Measurements from ENCODE around the gene CD58. TPM values are rescaled to one million over a fixed set of nuclear protein-coding genes. Genes with fewer than 3 reads are reported as not detected.

The CD58 gene
- total and polyA plus RNA-seq, 9 of the 15 experiments (the other 6 are each of a cell fraction or from before 2014, with no cell fraction given), result 18.1 to 113 (median 37.4) TPM

DNA sequence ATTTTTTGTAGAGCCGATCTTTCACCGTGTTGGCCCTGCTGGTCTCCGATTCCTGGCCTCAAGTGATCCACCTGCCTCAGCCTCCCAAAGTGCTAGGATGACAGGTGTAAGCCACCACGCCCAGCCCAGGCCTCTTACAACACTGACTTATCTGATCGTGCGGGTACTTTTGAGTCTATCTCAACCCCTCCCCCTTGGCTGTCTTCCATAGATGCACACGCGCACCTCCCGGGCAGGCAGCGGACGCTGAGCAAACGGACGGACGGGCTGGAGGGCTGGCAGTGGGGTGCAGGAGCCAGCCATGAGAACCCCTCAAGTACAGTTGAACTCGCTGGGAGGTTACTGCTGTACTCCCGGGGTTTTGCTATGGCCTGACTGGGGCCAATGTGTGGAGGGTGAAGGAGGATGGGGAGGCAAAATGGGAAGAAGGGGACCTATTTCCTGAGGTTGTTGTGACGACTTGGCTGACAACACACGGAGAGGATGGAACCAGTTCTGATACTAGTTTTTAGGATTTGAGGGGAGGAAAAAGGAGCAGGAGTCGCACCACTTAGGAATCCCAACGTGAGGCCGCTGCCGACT lies 959 bp downstream of the CD58 start (continued):
- TF ChIP-seq USF1 (CRISPR knock-in tag; IDR thresholded peaks at IDR 0.05), result no peak
- no peak for TF ChIP-seq ZNF551 (CRISPR knock-in tag; IDR thresholded peaks at IDR 0.05)
- TF ChIP-seq POLR2H (tag; IDR thresholded peaks at IDR 0.05; ENCODE audit: low read depth), result no peak
- TF ChIP-seq ZNF324 (CRISPR knock-in tag; IDR thresholded peaks at IDR 0.05), result no peak
- TF ChIP-seq MNT (conservative IDR thresholded peaks at IDR 0.05), result peak; percentile 45 to 78; a peak in 3 of 4 replicates
- TF ChIP-seq, protein P1, sequence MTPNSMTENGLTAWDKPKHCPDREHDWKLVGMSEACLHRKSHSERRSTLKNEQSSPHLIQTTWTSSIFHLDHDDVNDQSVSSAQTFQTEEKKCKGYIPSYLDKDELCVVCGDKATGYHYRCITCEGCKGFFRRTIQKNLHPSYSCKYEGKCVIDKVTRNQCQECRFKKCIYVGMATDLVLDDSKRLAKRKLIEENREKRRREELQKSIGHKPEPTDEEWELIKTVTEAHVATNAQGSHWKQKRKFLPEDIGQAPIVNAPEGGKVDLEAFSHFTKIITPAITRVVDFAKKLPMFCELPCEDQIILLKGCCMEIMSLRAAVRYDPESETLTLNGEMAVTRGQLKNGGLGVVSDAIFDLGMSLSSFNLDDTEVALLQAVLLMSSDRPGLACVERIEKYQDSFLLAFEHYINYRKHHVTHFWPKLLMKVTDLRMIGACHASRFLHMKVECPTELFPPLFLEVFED (CRISPR knock-in tag; conservative IDR thresholded peaks at IDR 0.05), result peak; percentile 62; the same call in 1 of the 2 replicates
- peak; percentile 83 for TF ChIP-seq CEBPB (tag; IDR thresholded peaks at IDR 0.05)
- no peak for TF ChIP-seq ZBTB7A (IDR thresholded peaks at IDR 0.05; ENCODE audit: borderline replicate concordance, control insufficient read depth, low read depth, low read length)
- TF ChIP-seq ELF2 (CRISPR knock-in tag; IDR thresholded peaks at IDR 0.05), result no peak
- no peak for TF ChIP-seq ZNF436 (CRISPR knock-in tag; IDR thresholded peaks at IDR 0.05)
- TF ChIP-seq RBM14 (IDR thresholded peaks at IDR 0.05; ENCODE audit: borderline replicate concordance, insufficient read depth, low read depth, low read length), result no peak
- TF ChIP-seq ZNF165 (CRISPR knock-in tag; IDR thresholded peaks at IDR 0.05; ENCODE audit: borderline replicate concordance), result no peak
- TF ChIP-seq FUS (optimal IDR thresholded peaks at IDR 0.05; ENCODE audit: low read depth, low read length), result no peak
- no peak for TF ChIP-seq RNF2 (IDR thresholded peaks at IDR 0.05)
- no peak for TF ChIP-seq NFRKB (IDR thresholded peaks at IDR 0.05; ENCODE audit: low read depth)
- no peak for TF ChIP-seq RBFOX2 (IDR thresholded peaks at IDR 0.05; ENCODE audit: low read depth, low read length)
- TF ChIP-seq ZNF232 (CRISPR knock-in tag; IDR thresholded peaks at IDR 0.05), result no peak
- TF ChIP-seq BCL6 (CRISPR knock-in tag; IDR thresholded peaks at IDR 0.05), result no peak
- TF ChIP-seq, protein P2, sequence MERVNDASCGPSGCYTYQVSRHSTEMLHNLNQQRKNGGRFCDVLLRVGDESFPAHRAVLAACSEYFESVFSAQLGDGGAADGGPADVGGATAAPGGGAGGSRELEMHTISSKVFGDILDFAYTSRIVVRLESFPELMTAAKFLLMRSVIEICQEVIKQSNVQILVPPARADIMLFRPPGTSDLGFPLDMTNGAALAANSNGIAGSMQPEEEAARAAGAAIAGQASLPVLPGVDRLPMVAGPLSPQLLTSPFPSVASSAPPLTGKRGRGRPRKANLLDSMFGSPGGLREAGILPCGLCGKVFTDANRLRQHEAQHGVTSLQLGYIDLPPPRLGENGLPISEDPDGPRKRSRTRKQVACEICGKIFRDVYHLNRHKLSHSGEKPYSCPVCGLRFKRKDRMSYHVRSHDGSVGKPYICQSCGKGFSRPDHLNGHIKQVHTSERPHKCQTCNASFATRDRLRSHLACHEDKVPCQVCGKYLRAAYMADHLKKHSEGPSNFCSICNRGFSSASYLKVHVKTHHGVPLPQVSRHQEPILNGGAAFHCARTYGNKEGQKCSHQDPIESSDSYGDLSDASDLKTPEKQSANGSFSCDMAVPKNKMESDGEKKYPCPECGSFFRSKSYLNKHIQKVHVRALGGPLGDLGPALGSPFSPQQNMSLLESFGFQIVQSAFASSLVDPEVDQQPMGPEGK (CRISPR knock-in tag; IDR thresholded peaks at IDR 0.05; ENCODE audit: borderline replicate concordance), result no peak
- 0 out of 2 replicates have a peak, but pooled peaks have one; percentile 55 for TF ChIP-seq ZNF263 (CRISPR knock-in tag; IDR thresholded peaks at IDR 0.05; ENCODE audit: borderline replicate concordance)
- no peak for TF ChIP-seq ZNF76 (CRISPR knock-in tag; IDR thresholded peaks at IDR 0.05; ENCODE audit: borderline replicate concordance)
